IPS-15b (cell line): Measurements from ENCODE around the gene KAT6B.

ENCODE experiments used
- H3K27me3 ChIP-seq: one replicate; pipeline ENCODE4 v1.6.1; 2013; ENCODE audit warnings: low read length; ENCODE audit not compliant: control insufficient read depth, insufficient read depth
- H3K36me3 ChIP-seq: one replicate; pipeline ENCODE4 v1.6.1; 2013; ENCODE audit warnings: low read length; ENCODE audit not compliant: control insufficient read depth, insufficient read depth
- H3K4me1 ChIP-seq: one replicate; pipeline ENCODE4 v1.6.1; 2013; ENCODE audit warnings: mild to moderate bottlenecking, low read length; ENCODE audit not compliant: control insufficient read depth, insufficient read depth
- H3K4me3 ChIP-seq: one replicate; pipeline ENCODE4 v1.5.1; 2013; ENCODE audit warnings: low read depth, low read length
- H3K9ac ChIP-seq: one replicate; pipeline ENCODE4 v1.6.1; 2013; ENCODE audit warnings: low read depth, mild to moderate bottlenecking, low read length
- H3K9me3 ChIP-seq: one replicate; pipeline ENCODE4 v1.6.1; 2013; ENCODE audit warnings: mild to moderate bottlenecking, low read length; ENCODE audit not compliant: control insufficient read depth, insufficient read depth

Gene KAT6B

DNA sequence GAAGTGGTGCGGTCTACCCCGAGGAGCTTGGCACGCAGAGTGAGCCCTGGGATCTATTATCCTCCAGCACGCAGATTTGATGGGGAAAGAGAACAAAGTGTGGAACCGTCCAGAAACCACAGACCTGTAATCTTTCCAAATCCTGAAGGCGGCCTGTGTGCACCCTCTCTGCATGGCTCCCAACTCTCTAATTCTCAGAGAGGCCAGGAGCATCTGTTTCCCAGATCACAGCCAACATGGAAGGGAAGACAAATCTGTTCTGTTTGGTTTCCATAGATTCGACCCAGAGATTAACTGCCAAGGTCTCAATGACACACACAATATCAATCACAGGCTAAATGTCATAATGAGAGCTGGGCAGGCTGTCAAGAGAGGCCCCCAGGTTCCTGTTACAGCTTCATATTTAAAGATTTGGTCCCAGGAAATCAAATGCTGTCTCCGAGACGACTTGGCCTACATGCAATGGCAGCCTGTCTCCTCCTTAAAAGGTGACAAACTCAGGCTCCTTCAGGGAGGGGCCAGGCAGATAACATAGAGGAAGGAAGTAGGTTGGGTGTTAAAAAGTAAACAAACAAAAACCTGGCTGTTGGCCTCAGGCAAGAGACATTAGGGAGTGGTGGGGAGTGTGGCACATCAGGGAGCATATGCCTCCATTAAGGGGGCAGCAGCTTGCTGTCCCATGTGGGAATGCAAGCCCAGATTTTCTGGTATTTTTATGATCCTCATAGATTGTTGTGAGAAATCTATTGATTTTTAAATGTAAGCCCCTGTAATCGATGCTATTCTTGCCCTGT lies 236.3 kb downstream of the KAT6B start:
- Histone ChIP-seq H3K27me3 (no peaks in the 10 kb centered on the region), H3K36me3 (no peaks in the 10 kb centered on the region)

GRCh38 chr10:75063461-75064230 lies 237.2 kb downstream of the KAT6B start:
- H3K36me3 ChIP-seq: no peaks in the 10 kb centered on the region
- H3K27me3 ChIP-seq: no peaks in the 10 kb centered on the region
- no peak overlapping the region for H3K9ac ChIP-seq
- no peaks in the 10 kb centered on the region for H3K4me1 ChIP-seq
- no peaks in the 10 kb centered on the region for H3K9me3 ChIP-seq
- H3K4me3 ChIP-seq: no peak overlapping the region

More for the DNA sequence above, 236.3 kb downstream of the KAT6B start:
- Histone ChIP-seq H3K4me1 (no peaks in the 10 kb centered on the region), H3K9ac (no peak overlapping the region), H3K9me3 (no peaks in the 10 kb centered on the region), H3K4me3 (no peak overlapping the region)

DNA sequence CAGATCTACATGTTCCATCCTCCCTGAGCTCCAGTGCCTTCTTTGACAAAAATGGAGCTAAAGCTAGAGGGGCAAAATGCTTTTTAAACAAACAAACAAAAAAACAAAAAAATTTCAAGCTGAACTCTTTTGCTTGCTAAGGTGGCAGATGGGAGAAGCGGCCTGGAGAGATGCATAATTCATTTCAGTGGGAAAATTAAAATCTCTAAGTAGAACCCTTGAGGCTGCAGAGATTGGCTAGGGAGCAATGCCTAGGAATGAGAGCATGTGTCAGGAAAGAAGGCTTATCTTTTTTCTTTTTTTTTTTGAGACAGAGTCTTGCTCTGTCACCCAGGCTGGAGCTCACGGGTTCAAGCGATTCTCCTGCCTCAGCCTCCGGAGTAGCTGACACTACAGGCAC lies 238.7 kb downstream of the KAT6B start:
- H3K4me3 ChIP-seq: no peak overlapping the region
- H3K9me3 ChIP-seq: no peaks in the 10 kb centered on the region
- no peaks in the 10 kb centered on the region for H3K27me3 ChIP-seq
- no peak overlapping the region for H3K9ac ChIP-seq
- H3K4me1 ChIP-seq: no peaks in the 10 kb centered on the region
- no peaks in the 10 kb centered on the region for H3K36me3 ChIP-seq

- no peak overlapping the region for H3K4me3 ChIP-seq
- H3K9me3 ChIP-seq: no peaks in the 10 kb centered on the region
- no peaks in the 10 kb centered on the region for H3K4me1 ChIP-seq
- H3K36me3 ChIP-seq: no peaks in the 10 kb centered on the region
- H3K9ac ChIP-seq: no peak overlapping the region
- H3K27me3 ChIP-seq: no peaks in the 10 kb centered on the region
Measured at GRCh38 chr10:75066271-75066670, 239.9 kb downstream of the KAT6B start.

- Histone ChIP-seq H3K27me3 (no peaks in the 10 kb centered on the region), H3K9ac (no peak overlapping the region), H3K4me1 (no peaks in the 10 kb centered on the region), H3K4me3 (no peak overlapping the region), H3K36me3 (no peaks in the 10 kb centered on the region), H3K9me3 (no peaks in the 10 kb centered on the region)
Measured at GRCh38 chr10:75067272-75067671, 240.9 kb downstream of the KAT6B start.

DNA sequence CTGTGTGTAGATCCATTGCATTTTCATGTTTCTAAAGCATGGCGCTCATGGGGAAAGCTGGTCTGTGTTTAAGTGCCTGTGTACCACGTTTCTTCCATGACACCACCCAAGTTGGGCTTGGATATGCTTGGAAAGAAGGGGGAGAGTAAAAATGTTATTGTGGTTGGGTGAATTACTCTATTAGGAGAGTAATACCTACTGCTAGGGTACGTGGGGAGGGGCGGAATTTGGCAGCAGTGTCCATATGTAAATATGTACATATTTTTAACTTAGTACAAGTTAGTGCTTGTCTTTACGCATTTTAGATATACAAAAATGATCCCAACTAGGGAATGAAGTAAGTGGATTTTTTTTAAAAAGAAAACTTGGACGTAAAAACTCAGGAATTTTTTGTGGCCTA lies 242.1 kb downstream of the KAT6B start:
- Histone ChIP-seq H3K27me3 (no peaks in the 10 kb centered on the region), H3K36me3 (no peaks in the 10 kb centered on the region), H3K4me1 (no peaks in the 10 kb centered on the region), H3K9me3 (no peaks in the 10 kb centered on the region), H3K9ac (no peak overlapping the region), H3K4me3 (no peak overlapping the region)

DNA sequence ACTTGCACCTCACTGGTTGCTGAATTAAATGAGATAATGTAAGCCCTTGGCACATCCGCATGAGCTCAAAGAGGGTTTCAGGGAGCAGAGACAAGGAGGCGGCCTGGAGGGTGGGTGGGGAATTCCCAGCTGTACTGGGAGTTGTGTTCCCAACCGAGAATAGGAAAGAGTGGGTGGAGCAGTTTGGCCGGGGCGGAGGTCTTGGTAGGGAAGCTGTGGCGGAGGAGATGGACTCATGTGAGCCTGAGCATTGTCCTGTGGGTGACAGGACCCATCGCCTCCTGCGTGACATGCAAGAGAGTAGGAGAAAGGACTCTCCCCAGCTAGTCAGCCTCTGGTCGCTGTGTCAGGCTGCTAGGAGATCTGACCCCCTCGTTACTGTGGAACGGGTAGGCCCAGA lies 244.1 kb downstream of the KAT6B start:
- Histone ChIP-seq H3K4me3 (no peak overlapping the region), H3K36me3 (no peaks in the 10 kb centered on the region), H3K4me1 (no peaks in the 10 kb centered on the region), H3K9ac (no peak overlapping the region), H3K27me3 (no peaks in the 10 kb centered on the region), H3K9me3 (no peaks in the 10 kb centered on the region)

- no peak overlapping the region for H3K9ac ChIP-seq
- H3K36me3 ChIP-seq: no peaks in the 10 kb centered on the region
- H3K9me3 ChIP-seq: no peaks in the 10 kb centered on the region
- no peaks in the 10 kb centered on the region for H3K27me3 ChIP-seq
- no peak overlapping the region for H3K4me3 ChIP-seq
- peaks cover under 1% of the 10 kb centered on the region for H3K4me1 ChIP-seq
Measured at GRCh38 chr10:75070961-75071428, 244.6 kb downstream of the KAT6B start.

GRCh38 chr10:75071756-75072155 lies 245.4 kb downstream of the KAT6B start:
- Histone ChIP-seq H3K36me3 (no peaks in the 10 kb centered on the region), H3K4me1 (peaks cover 4% of the 10 kb centered on the region), H3K27me3 (no peaks in the 10 kb centered on the region), H3K9me3 (no peaks in the 10 kb centered on the region), H3K9ac (no peak overlapping the region), H3K4me3 (no peak overlapping the region)

- no peaks in the 10 kb centered on the region for H3K27me3 ChIP-seq
- H3K4me3 ChIP-seq: no peak overlapping the region
- H3K4me1 ChIP-seq: peaks cover 4% of the 10 kb centered on the region
- H3K9me3 ChIP-seq: no peaks in the 10 kb centered on the region
- H3K9ac ChIP-seq: no peak overlapping the region
- no peaks in the 10 kb centered on the region for H3K36me3 ChIP-seq
Measured at GRCh38 chr10:75072727-75073126, 246.3 kb downstream of the KAT6B start.

GRCh38 chr10:75073442-75073841 lies 247.0 kb downstream of the KAT6B start:
- Histone ChIP-seq H3K4me3 (no peak overlapping the region), H3K27me3 (no peaks in the 10 kb centered on the region), H3K36me3 (no peaks in the 10 kb centered on the region), H3K4me1 (peaks cover 4% of the 10 kb centered on the region), H3K9me3 (no peaks in the 10 kb centered on the region), H3K9ac (no peak overlapping the region)
